H1 (cell line): ENCODE results near the gene RPL41. TPM values are rescaled to one million over a fixed set of nuclear protein-coding genes. Genes with fewer than 3 reads are reported as not detected.

ENCODE experiments used
- ASH2L ChIP-seq: fragments of 200-600, 300-600 bp; sonication (generic); IDR thresholded peaks from one replicate; pipeline ENCODE4 v1.7.1; 2017; ENCODE audit warnings: low read length
- ATF2 ChIP-seq: IDR thresholded peaks from 2 replicates; pipeline ENCODE4 v1.6.1; 2012; ENCODE audit warnings: low read length, inconsistent platforms
- BACH1 ChIP-seq: IDR thresholded peaks from 2 replicates; pipeline ENCODE4 v1.6.1; 2012; ENCODE audit warnings: low read length, improper control_type of control experiment
- BCL11A ChIP-seq, 2 experiments: IDR thresholded peaks; one replicate each; pipeline ENCODE4 v1.6.1; 2011; ENCODE audit warnings: low read depth in 2 of 2, low read length in 2 of 2, mild to moderate bottlenecking in 2 of 2
- CHD1 ChIP-seq: IDR thresholded peaks from 2 replicates; pipeline ENCODE4 v1.6.1; 2012; ENCODE audit warnings: low read depth, low read length, improper control_type of control experiment
- CHD2 ChIP-seq: IDR thresholded peaks from 2 replicates; pipeline ENCODE4 v1.6.1; 2012; ENCODE audit warnings: low read length, improper control_type of control experiment
- EZH2 ChIP-seq: fragments of 200-600 bp; sonication (generic); IDR thresholded peaks from 2 replicates; pipeline ENCODE4 v1.7.1; 2012; ENCODE audit warnings: low read depth, mild to moderate bottlenecking, moderate library complexity, low read length, inconsistent platforms; ENCODE audit not compliant: severe bottlenecking
- GABPA ChIP-seq: IDR thresholded peaks from 2 replicates; pipeline ENCODE4 v1.6.1; 2011; ENCODE audit warnings: mild to moderate bottlenecking, low read length, moderate library complexity, borderline replicate concordance; ENCODE audit not compliant: insufficient read depth
- GTF2F1 ChIP-seq: IDR thresholded peaks from 2 replicates; pipeline ENCODE4 v1.6.1; 2012; ENCODE audit warnings: low read depth, low read length, improper control_type of control experiment, borderline replicate concordance
- PHF8 ChIP-seq: fragments of 200-600 bp; sonication (generic); conservative IDR thresholded peaks from 2 replicates; pipeline ENCODE4 v1.7.1; 2012; ENCODE audit warnings: low read depth, mild to moderate bottlenecking, inconsistent platforms, low read length, moderate library complexity
- POLR2A ChIP-seq, 2 experiments: IDR thresholded peaks; 1 replicate in 1 of 2; 2 replicates in 1 of 2; pipeline ENCODE4 v1.6.1; 2011; ENCODE audit warnings: low read depth in 2 of 2, low read length in 2 of 2, mild to moderate bottlenecking in 2 of 2; ENCODE audit errors: control extremely low read depth in 1 of 2
- RBBP5 ChIP-seq: IDR thresholded peaks from 2 replicates; pipeline ENCODE4 v1.7.1; 2012; ENCODE audit warnings: low read depth, mild to moderate bottlenecking, inconsistent platforms, low read length, moderate library complexity, borderline replicate concordance
- SIN3A ChIP-seq, 2 experiments: IDR thresholded peaks in 1 of 2; conservative IDR thresholded peaks in 1 of 2; 2 replicates each; pipeline ENCODE4 v1.6.1; 2011 to 2012; ENCODE audit warnings: low read length in 2 of 2, improper control_type of control experiment in 1 of 2, low read depth in 1 of 2, mild to moderate bottlenecking in 1 of 2
- SIX5 ChIP-seq: IDR thresholded peaks from 2 replicates; pipeline ENCODE4 v1.6.1; 2011; ENCODE audit warnings: mild to moderate bottlenecking, low read depth, low read length
- SP1 ChIP-seq: IDR thresholded peaks from 2 replicates; pipeline ENCODE4 v1.6.1; 2011; ENCODE audit warnings: low read depth, low read length
- SUZ12 ChIP-seq: fragments of 200-600 bp; sonication (generic); IDR thresholded peaks from 2 replicates; pipeline ENCODE4 v1.6.1; 2012; ENCODE audit warnings: mild to moderate bottlenecking, inconsistent platforms, low read length, moderate library complexity, mixed read lengths
- TAF7 ChIP-seq: optimal IDR thresholded peaks from 2 replicates; pipeline ENCODE3; 2011; ENCODE audit warnings: low read depth, mild to moderate bottlenecking, inconsistent platforms, low read length, moderate library complexity, borderline replicate concordance
- polyA plus RNA-seq, 7 experiments: library from polyadenylated mRNA; depleted of rRNA in 3 of 7; stranded (reverse) in 5 of 7; unstranded in 2 of 7; fragments of >200 nt in 5 of 7; fragments of 200-250 nt in 2 of 7; gene quantifications; 1 replicate in 5 of 7; 2 replicates in 1 of 7; 4 replicates in 1 of 7; pipeline versions ENCODE4 v1.2.1 to v1.2.3, GENCODE V29; 2011 to 2013; ENCODE audit warnings: missing spikeins in 2 of 7, mixed read lengths in 2 of 7
- total RNA-seq: library from RNA; stranded (reverse); fragmentation: NEBNext Ultra II Directional; extraction: Animal tissue kit (Norgen Biotek cat#: 25700); gene quantifications from 2 replicates; pipeline ENCODE4 v1.2.1, GENCODE V29; 2021
- TF ChIP-seq, protein P1 (sequence below): IDR thresholded peaks from 2 replicates; pipeline ENCODE4 v1.6.1; 2012; ENCODE audit warnings: inconsistent platforms
- TF ChIP-seq, protein P2 (sequence below): IDR thresholded peaks from 2 replicates; pipeline ENCODE4 v1.6.1; 2012; ENCODE audit warnings: inconsistent platforms

Gene RPL41
- total and polyA plus RNA-seq, 2 of the 8 experiments (the other 6 are each of a cell fraction or from before 2014, with no cell fraction given): 4,440 to 16,488 TPM

- TF ChIP-seq, protein P1, sequence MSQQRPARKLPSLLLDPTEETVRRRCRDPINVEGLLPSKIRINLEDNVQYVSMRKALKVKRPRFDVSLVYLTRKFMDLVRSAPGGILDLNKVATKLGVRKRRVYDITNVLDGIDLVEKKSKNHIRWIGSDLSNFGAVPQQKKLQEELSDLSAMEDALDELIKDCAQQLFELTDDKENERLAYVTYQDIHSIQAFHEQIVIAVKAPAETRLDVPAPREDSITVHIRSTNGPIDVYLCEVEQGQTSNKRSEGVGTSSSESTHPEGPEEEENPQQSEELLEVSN: 0 out of 2 replicates have a peak, but pooled peaks have one; percentile 29
- TF ChIP-seq EZH2 (no peak), SIN3A (conservative IDR thresholded peaks at IDR 0.05 in 1 of 2, IDR thresholded peaks at IDR 0.05 in 1 of 2; ENCODE audit: low read depth in 1 of 2, low read length in 2 of 2) (0 out of 4 replicates have a peak, but pooled peaks of 1 of the 2 experiments have one; percentile 20), GTF2F1 (peak; percentile 93), BACH1 (no peak), RBBP5 (no peak), ASH2L (peak; percentile 59), SP1 (peak; percentile 78), CHD2 (peak; percentile 65), BCL11A (IDR thresholded peaks at IDR 0.05; ENCODE audit: low read depth in 2 of 2, low read length in 2 of 2) (no peak), SIX5 (peak; percentile 59), POLR2A (IDR thresholded peaks at IDR 0.05; ENCODE audit: control extremely low read depth in 1 of 2, low read depth in 2 of 2, low read length in 2 of 2) (peak; percentile 99 to 100), SUZ12 (no peak), PHF8 (peak; percentile 96), ATF2 (peak; percentile 44; the same call in 1 of the 2 replicates), TAF7 (peak; percentile 99), GABPA (peak; percentile 88), CHD1 (peak; percentile 78; the same call in 1 of the 2 replicates)
- TF ChIP-seq, protein P2, sequence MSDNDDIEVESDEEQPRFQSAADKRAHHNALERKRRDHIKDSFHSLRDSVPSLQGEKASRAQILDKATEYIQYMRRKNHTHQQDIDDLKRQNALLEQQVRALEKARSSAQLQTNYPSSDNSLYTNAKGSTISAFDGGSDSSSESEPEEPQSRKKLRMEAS: peak; percentile 73
- TF ChIP-seq, all 59 proteins: peak for 21
Measured at GRCh38 chr12:56116267-56117081, at the start of gene RPL41 (continued).
